Activated CD4-positive, alpha-beta T cell treated with anti-CD3 and anti-CD28 coated beads for 4 hours (primary cell): Measurements from ENCODE around the gene PIP5K1A.
A peak's percentile ranks its signal among the peaks of the same experiment; 100 is the strongest.
"Not testable (repeated sequence)": the region's sequence is repeated elsewhere in the genome, so short reads cannot be mapped to it uniquely, and the experiment has no call there.

ENCODE experiments used
- DNase-seq, 2 donors: peaks; one replicate each; pipeline ENCODE4 v3.0.0-alpha.2; 2020

Gene PIP5K1A

DNA sequence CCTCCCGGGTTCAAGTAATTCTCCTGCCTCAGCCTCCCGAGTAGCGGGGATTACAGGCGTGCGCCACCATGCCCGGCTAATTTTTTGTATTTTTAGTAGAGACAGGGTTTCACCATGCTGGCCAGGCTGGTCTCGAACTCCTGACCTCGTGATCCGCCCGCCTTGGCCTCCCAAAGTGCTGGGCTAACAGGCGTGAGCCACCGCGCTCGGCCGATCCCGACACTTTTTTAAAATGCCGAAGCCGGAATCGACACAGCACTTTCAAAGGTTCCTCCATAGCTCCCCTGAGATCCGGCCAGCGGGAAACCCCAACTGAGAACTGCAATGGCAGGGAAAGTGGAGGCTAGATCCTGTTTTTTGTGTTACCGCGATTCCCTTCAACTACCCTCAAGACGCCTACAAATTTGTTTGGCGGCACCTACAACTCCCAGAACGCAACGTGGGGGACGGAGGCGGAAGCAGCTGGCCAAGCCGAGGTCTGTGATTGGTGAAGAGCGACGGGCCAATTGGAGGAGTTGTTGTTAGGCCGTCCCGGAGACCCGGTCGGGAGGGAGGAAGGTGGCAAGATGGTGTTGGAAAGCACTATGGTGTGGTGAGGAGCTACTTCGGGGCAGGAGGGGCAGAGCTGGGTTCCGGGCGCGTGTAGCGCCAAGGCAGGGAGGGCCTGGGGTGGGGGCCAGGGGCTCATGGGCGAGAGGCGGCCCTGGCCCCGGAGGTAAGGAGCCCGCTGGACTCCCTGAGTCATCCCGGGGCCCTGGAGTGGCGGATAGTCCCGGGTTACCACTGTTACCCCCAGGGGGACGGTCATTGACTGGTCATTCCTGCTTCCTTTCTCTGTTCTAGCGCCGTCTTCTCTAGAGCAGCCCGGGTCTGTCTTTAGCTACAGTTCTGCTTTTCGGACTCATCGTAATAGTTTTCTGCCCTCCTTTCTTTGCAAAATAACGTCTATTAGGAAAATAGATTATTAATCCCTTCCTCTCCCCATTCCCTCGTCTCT is 56.2 kb downstream of the PIP5K1A start, which contains the start of gene PSMD4:
Gene PSMD4, plus strand, starts transcription at position 518 of the 997 bp plus-strand sequence. Its CDS starts 49 bp downstream, at position 567.
- DNase-seq: peak; percentile 91

DNA sequence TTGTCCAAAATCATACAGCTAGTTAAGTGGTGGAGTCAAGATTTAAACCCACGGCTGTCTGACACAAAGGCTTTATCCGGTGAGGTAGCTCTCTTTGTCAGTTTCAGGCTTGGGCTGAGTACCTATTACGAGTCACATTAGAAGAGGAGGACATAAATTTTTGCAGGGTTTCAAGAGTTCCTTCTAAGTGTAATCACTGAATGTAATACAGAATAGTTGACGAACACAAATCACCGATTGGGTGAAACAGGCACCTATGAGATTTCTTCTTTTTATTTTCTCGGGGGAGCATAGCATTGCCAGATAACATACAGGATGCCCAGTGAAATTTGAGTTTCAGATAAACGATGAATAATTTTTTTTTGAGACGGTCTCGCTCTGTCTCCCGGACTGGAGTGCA is 57.0 kb downstream of the PIP5K1A start:
- DNase-seq: no peak

DNA sequence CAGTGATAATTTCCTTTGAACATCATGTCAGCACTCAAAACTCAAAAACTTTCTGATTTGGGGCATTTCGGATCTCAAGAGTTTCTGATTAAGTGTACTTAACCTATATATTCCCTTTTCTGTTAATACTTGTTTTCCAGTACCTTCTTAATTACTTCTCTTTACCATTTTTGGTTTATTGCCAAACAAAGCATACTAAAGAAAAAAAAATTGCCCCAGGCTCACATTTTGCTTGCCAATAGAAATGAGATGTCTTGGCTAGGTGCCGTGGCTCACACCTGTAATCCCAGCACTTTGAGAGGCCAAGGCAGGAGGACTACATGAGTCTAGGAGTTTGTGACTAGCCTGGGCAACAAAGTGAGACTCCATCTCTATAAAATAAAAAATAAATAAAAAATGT is 61.0 kb downstream of the PIP5K1A start:
- DNase-seq: no peak

DNA sequence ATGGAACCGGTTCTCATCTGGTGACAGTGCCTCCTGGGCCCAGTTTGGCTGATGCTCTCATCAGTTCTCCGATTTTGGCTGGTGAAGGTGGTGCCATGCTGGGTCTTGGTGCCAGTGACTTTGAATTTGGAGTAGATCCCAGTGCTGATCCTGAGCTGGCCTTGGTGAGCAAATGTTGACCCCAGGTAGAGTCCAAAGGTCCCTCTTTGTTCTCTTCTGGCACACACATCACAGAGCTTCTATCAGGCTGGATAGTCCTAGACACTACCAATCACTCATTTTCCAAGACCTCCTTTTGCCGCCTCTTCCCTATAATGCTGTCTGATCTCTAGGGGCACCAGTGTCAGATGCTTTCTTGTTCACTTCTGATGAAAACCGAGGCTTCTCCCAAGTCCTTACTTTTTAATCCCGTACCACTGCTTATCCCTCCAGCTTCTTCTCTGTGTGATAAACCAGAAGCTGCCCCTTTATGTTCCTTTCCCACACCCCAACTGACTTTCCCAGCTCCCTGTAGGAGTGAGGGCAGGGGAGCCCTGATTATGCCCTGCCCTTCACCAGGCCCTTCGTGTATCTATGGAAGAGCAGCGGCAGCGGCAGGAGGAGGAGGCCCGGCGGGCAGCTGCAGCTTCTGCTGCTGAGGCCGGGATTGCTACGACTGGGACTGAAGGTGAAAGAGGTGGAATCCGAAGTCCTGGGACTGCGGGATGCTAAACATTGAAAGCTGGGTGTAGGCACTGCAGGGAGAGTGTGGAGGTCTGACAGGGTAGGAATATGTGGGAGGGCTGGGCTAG is 67.3 kb downstream of the PIP5K1A start:
- no peak for DNase-seq

DNA sequence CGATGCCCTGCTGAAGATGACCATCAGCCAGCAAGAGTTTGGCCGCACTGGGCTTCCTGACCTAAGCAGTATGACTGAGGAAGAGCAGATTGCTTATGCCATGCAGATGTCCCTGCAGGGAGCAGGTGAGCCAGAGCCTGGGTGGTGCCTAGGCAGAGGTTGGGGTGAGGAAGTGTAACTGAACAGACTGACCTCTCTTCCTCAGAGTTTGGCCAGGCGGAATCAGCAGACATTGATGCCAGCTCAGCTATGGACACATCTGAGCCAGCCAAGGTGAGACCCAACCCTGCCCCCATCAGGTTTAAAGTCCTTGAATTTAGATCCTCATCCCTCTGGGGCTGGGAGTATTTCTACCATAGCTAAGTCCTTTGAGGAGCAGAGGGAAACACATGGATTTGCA is 68.0 kb downstream of the PIP5K1A start:
- no peak for DNase-seq

DNA sequence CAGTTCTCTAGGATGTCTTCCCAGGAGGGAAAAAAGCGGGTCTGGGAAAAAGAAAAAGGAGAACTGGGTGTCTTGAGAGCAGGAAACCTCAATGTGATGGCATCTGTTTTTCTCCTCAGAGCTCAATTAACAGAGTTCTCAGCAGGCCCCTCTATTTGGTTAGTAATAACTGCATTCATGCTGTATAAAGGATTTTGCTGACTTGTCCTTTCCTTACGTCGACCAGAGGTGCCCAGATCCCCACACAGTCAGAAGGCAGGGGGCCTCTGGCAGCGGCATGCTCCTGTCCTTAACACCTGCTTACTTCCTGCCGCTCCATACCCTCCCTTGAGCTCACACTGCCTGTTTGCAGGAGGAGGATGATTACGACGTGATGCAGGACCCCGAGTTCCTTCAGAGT is 68.5 kb downstream of the PIP5K1A start:
- DNase-seq: no peak

DNA sequence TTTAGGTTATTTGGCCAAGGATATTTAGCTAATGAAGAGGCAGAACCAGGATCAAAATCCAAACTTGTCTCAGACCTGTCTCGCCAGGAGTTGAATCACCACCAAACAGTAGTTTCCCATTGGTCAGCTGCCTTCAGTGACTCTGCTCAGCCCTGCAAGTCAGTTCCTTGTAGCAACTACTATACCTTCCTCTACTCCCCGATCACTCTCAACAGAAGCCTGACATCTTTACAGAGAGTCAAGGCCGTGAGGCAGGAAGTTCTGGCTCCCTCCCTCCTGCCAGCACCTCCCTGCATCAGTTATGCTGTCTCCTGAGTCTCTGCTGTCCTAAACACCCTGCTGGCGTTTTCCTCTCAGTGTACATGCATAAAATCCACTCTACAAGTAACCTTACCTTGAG is 69.4 kb downstream of the PIP5K1A start:
- DNase-seq: no peak

DNA sequence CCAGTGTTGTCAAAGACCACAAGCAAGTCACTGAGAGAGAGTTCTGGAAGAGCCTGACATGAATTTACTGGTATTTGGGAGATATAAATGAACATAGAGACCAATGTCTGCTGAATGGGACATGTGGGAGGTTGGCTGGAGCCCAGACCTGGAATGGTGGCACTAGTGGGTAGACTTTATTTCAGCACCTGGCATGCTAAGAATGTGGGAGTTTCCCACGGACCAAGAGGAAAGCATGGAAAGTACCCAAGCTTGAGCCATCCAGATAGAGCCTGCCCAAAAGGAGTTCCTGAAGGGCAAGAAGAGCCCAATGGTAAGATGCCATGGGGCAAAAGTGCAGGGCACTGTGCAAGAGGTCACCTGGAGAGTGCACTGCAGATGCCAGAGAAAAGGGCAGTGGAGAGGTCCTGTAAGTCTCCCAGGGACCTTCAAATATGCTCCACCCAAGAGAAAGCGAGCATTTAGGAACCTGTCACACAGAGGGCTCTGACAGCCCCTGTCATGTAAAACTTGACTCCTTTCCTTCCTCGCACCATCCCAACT is 75.6 kb downstream of the PIP5K1A start:
- DNase-seq: no peak

DNA sequence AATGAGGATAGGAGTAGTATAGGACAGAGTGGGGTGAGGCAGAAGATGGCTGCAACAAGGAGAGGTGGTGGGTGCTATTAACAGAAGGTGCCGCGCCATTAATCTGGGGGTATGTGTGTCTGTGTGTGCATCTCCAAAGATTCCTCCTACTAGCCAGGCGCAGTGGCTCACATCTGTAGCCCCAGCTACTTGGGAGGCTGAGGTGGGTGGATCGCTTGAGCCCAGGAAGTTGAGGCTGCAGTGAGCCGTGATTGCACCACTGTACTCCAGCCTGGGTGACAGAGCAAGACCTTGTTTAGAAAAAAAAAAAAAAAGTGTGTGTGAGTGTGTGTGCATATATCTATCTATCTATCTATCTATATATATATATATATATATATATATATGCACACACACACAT is 77.0 kb downstream of the PIP5K1A start:
- DNase-seq: not testable (repeated sequence)

DNA sequence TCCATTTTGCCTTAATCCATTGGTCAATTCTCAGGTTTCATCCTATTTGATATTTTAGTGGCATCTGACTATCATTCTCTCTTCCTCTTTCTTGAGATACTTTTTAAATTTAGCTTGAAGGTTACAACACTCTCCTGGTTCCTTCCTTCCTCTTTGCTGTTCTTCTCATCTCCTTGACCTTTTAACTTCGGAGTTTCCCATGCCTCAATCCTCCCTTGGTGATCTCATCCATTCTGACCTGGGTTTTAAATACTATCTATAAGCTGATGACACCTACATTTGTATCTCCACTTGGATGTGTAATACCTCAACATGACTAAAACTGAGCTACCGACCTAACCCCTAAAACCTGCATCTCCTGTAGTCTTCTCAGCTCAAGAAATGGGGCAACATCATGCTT is 78.9 kb downstream of the PIP5K1A start:
- no peak for DNase-seq

DNA sequence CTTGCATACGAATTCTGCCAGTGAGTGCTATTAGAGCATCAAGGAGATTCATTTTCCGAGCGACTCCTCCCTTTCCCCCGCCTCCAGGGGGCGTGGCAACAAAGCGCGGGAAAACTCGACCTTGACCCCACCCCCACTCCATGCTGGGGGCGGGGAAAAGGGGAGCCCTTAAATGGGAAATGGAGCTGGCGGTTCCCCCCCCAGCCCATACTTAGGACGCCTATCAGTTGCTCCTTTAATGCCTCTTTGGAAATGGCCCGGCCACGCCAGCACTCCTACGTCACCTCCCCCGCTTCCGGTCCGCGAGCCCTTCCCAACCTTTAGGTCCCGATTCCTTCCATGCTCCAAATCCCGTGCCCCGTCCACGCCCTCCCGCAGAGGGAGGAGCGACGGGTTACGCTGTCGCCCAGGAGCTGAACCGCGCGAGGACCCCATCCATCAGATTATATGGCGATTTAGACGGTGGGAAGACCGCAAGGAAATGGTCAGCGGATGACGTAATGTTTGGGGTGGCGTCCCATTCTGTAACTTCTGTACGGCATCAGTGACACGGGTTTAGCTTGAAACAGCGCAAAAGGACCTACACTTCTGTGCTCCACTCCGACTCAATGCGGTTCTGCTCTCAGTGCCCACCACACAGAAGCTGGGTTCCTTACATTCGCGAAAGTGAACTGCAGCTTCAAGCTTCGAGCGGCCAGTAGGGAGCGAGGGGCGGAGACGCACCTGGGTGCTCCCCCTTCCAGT is 83.0 kb downstream of the PIP5K1A start:
- peak; percentile 90 to 98 for DNase-seq

DNA sequence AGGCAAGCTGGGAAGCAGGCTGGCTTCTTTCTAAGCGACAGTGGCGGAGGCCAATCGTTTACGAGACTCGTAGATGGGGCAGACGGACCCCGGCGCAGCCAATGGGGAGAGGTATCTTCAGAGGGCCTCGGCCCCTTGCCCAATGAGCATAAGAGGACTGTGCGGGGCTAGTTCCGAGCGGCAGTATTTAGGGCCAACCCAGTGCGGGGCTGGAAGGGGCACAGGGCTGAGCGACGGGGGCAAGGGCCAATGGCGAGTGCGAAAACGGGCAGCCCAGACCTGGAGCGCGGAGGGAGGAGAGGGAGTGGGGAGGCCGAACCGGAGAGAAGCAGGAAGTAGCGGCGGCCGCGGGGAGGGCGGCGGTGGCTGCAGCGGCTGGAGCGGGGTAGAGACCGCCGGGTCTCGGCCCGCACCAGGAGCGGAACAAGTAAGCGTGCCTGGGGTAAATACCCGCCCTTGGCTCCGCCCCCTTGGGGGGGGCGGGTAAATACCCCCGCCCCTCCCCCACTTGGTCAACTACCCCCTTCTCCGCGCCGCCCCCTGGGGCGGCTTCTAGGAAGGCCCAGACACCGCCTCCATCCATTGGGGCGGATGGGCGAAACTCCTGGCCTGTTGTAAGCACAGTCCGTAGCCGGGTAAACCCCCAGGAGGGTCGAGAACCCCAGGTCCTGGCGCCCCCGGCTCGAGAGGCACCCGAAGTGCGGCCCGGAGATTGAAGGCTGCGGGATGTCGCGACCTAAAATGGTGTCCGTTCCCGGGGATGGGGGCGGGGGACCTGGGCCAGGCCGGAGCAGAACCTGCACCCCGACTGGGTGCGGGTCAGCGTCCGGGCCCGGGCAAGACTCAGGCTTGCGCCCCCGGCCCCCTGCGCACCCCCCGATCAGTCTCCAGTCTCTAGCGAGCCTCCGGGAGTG is 83.9 kb downstream of the PIP5K1A start, which contains the start of gene ZNF687:
Gene ZNF687, plus strand, starts transcription at position 331 of the 914 bp plus-strand sequence. CDS start 3,993 bp downstream, outside the sequence.
- DNase-seq: peak; percentile 97 to 98

DNA sequence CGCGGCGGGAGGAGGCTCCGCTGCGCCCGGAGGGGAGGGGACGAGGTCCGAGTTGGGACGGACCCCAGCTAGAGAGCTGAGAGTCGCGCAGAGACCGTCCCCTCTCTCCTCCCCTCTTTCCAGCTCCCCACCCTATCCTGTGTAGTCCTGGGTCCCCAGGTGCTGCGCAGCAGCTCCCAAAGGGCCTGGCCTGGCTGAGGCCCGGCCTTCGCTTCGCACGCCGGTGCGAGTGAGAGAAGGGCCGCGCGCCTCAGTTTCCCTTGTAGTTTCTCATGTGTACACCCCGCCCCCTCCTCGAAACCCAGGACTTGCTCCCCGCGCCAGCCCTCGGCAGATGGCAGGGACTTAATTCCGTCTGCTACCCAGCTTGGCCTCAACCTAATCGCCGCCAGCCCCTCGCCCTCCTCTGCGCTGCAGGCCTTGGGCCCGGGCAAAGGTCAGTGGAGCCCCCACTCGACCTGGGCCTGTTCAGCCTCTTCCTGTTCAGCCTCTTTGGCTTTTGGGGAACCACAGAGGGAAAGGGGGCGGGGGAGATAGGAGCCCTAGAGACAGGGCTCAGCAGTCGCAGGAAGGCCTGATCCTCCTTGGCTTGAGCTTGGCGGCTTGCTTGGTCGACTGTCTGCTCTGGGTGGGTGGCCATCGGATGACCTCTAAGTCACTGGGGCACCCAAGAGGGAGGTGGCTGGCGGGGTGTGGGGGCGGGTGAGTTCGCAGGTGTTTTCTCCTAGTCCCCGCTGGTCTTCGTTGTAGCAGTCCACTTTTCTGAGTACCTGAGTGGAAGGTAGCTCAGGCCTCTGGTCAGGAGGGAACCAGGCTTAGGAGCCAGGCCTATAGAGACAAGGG is 84.8 kb downstream of the PIP5K1A start:
- peak; percentile 17 to 28 for DNase-seq

DNA sequence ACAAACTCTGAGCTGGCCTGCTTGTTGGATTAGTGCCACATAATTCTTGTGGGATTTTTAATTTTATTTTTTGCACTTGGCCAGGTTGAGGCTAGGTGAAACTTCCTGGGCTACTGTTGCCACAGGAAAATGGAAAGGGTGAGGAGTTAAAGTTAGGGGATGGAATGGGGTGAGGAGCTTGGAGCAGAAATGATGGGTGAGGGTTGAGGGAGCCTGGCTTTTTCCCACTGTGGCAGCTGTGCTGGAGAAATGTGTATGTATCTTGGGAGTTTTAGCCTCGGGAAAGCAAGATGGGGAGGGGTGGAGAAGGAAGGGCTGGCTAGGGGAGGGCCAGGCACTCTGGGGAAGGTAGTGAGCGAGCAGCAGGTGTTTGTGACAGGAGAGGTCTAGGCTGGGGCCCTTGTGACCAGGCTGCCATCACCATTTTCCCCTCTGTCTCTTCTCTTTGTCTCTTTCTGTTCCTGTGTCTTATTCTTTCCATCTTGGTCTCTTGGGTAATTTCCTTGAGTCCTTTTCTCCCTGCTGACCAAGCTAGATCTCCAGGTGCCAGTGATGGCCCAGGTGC is 85.7 kb downstream of the PIP5K1A start:
- DNase-seq: no peak

DNA sequence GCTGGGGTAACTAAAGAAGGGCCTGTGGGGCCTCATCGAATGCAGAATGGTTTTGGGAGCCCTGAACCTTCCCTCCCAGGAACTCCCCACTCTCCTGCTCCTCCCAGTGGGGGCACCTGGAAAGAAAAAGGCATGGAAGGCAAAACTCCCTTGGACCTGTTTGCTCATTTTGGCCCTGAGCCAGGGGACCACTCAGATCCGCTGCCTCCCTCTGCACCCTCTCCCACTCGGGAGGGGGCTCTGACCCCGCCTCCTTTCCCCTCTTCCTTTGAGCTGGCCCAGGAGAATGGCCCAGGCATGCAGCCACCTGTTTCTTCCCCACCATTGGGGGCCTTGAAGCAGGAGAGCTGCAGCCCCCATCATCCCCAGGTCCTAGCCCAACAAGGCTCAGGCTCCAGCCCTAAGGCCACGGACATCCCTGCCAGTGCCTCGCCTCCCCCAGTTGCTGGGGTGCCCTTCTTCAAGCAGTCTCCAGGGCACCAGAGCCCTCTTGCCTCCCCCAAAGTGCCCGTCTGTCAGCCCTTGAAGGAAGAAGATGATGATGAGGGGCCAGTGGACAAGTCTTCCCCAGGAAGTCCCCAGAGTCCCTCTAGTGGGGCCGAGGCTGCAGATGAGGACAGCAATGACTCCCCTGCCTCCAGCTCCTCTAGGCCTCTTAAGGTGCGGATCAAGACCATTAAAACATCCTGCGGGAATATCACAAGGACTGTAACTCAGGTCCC is 88.4 kb downstream of the PIP5K1A start:
- DNase-seq: no peak

DNA sequence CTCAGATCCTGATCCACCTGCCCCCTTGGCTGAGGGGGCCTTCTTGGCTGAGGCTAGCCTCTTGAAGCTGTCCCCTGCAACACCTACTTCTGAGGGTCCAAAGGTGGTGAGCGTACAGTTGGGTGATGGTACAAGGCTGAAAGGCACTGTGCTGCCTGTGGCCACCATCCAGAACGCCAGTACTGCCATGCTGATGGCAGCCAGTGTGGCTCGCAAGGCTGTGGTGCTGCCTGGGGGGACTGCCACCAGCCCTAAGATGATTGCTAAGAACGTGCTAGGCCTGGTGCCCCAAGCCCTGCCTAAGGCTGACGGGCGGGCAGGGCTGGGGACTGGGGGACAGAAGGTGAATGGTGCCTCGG is 89.0 kb downstream of the PIP5K1A start:
- DNase-seq: no peak

DNA sequence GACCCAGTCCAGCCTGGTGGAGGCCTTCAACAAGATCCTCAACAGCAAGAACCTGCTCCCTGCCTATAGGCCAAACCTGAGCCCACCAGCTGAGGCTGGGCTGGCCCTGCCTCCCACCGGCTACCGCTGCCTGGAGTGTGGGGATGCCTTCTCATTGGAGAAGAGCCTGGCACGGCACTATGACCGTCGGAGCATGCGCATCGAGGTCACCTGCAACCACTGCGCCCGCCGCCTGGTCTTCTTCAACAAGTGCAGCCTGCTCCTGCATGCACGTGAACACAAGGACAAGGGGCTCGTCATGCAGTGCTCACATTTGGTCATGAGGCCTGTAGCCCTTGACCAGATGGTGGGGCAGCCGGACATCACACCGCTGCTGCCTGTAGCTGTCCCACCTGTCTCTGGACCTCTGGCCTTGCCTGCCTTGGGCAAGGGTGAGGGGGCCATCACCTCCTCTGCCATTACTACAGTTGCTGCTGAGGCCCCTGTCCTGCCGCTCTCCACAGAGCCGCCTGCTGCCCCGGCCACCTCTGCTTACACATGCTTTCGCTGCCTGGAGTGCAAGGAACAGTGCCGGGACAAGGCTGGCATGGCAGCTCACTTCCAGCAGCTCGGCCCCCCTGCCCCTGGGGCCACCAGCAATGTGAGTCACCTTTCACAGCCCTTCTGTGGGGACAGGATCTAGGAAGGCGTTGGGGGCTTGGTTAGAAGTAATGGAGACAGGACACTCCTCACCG is 89.6 kb downstream of the PIP5K1A start:
- DNase-seq: no peak

DNA sequence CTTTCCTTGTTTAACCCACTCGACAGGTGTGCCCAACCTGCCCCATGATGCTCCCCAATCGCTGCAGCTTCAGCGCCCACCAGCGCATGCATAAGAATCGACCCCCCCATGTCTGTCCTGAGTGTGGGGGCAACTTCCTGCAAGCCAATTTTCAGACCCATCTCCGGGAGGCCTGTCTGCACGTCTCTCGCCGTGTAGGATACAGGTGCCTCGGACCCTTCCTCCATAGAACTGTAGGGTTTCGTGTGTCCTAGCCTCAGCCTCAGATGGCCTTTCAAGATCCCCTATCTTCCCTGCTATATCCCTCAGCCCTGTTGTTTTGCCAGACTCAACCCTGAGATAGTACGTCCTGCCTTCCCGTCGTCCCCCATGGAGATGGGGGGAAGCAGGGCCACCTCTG is 90.2 kb downstream of the PIP5K1A start:
- DNase-seq: no peak
